KBM-7 (cell line): Measurements from ENCODE around the gene ARHGEF16.

ENCODE experiments used
- DNase-seq: peaks from one replicate; pipeline ENCODE4 v3.0.0-alpha.2; 2015
- in situ Hi-C: fragments of 300-500 bp; cut with MboI; formaldehyde crosslinking; loops from 2 replicates; pipeline ENCODE4 v1.14.3; 2020; ENCODE audit warnings: low sequenced_read_pairs, low pct_unique_long_range_greater_than_20kb, mixed read lengths

ARHGEF16 gene

DNA sequence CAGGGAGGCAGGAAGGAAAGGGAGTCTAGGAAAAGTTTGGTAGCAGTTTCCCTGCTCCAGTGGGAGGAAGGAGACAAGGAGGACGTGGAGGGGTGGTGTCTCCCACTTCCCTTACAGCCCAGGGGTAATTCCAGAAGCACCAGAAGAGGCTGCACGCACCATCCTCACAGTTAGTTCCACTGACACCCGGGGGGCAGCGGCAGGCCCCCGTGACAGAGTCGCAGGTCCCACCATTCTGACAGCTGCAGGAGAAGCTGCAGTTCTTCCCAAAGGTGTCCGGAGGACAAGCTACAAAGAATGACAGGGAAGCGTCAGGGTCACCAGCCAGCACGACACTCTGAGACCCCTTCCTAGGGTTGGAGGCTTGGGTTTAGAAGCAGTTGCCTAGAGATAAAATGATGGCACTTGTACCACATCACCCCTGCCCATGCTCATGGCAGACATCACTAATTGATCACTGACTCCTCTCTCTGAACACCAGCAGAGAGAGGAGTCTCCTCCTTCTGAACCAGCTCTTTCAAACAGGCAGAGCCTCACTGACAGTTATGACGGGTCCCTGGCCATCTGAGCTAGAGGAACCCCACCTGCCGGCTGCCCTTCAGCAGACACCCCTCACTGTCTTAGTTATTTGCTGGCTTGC, 53.3 kb downstream of the ARHGEF16 start:
- in situ Hi-C loops = no loop called here
- no peak for DNase-seq

DNA sequence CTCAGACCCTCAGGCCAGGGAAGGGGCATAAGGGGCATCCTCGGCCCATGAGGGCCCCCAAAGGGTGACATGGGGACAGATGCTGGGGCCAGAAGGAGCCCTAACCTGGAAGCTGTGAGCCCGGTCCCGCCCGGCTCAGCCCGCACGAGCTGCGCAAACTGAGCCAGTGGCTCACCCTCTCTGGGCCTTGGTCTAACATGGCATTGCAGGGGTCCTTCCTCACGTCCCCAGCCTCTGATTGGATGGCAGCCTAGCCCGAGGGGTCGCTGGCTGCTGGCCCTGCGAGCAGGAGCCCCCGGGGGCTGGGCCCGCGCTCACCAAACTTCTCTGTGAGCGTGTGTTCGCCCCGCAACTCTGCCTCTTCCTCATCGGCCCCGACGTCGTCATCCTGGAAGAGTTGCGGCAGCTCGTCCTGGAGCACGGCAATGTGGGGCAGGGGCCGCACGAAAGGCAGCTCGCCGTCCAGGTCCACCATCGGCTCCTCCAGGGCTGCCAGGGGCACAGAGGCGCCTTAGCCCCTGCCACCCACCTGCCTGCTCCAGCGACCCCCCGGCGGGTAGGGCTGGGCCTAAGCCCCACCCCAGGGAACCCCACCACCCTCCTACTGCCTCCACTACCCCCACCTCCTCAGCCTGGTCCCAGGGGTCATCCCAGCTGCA, 54.4 kb downstream of the ARHGEF16 start:
- DNase-seq = no peak
- in situ Hi-C loops = no loop called here

DNA sequence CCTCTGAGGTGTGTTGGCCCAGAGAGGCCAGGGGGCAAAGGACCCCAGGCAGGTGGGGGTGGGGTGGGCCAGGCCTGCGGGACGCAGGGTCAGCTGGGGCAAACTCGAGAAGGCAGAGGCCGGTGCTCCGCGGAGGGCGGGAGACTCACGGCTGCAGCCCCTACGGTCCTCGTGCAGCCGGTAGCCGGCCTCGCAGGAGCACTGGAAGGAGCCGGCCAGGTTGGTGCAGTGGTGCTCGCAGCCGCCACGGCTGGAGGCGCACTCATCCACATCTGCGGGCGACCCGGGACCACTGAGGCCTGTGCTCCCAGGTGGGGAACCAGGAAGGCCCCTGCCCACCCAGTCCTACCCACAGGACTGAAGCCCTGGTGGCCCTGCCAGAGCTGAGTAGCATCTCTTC, 55.3 kb downstream of the ARHGEF16 start:
- no peak for DNase-seq
- in situ Hi-C loops = no loop called here

- in situ Hi-C loops = no loop called here
- no peak for DNase-seq
Measured at GRCh38 chr1:3510136-3510955, 55.9 kb downstream of the ARHGEF16 start.

- DNase-seq = no peak
- in situ Hi-C loops = no loop called here
Measured at GRCh38 chr1:3510956-3511250, 56.4 kb downstream of the ARHGEF16 start.

GRCh38 chr1:3511306-3511705, 56.8 kb downstream of the ARHGEF16 start:
- in situ Hi-C loops = no loop called here
- no peak for DNase-seq

DNA sequence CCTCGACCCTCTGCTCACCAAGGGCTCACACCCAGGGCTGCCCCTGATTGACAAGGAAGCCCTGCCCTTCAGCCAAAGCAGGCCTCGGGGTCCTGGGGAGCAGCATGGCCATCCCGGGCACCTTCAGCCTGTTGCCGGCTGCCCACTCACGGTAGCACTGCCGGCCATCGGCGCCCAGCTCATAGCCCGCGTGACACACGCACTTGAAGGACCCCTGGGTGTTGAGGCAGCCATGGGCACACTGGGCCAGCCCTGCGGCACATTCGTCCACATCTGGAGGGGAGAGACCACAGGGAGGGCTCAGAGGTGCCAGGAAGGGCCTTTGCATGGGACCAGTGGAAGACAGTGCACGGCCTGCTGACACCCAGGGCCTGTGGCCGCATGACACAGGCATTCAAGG, 57.4 kb downstream of the ARHGEF16 start:
- in situ Hi-C loops = no loop called here
- DNase-seq = no peak

- DNase-seq = no peak
- in situ Hi-C loops = no loop called here
Measured at GRCh38 chr1:3514404-3514803, 59.9 kb downstream of the ARHGEF16 start.

DNA sequence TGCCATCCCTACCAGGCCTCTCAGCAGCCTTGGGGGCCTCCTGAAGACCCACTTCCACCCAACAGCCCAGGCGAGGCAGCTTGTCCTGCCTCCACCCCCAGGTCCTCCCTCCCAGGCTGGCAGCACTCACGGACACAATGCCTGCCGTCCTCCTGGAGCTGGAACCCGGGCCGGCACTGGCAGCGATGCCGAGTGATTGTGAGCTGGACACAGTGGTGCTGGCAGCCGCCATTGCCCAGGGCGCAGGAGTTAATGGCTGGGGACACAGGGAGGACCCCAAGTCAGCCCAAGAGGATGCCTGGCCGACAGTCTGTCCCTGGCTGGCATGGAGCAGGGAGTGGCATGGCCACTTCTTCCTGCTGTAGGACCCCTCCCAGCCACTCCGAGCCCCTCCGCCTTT, 60.8 kb downstream of the ARHGEF16 start:
- in situ Hi-C loops = no loop called here
- no peak for DNase-seq

- DNase-seq = peak; percentile 68
- in situ Hi-C loops = no loop called here
Measured at GRCh38 chr1:3515774-3516480, 61.5 kb downstream of the ARHGEF16 start.

GRCh38 chr1:3516481-3516869, 62.0 kb downstream of the ARHGEF16 start:
- in situ Hi-C loops = no loop called here
- DNase-seq = no peak

GRCh38 chr1:3516911-3517675, 62.6 kb downstream of the ARHGEF16 start:
- in situ Hi-C loops = no loop called here
- DNase-seq = no peak

GRCh38 chr1:3518256-3518655, 63.8 kb downstream of the ARHGEF16 start:
- peak; percentile 23 for DNase-seq
- in situ Hi-C loops = no loop called here

GRCh38 chr1:3518756-3519155, 64.3 kb downstream of the ARHGEF16 start:
- DNase-seq = no peak
- in situ Hi-C loops = no loop called here

GRCh38 chr1:3519301-3519885, 64.9 kb downstream of the ARHGEF16 start:
- DNase-seq = no peak
- in situ Hi-C loops = no loop called here

- DNase-seq = no peak
- in situ Hi-C loops = no loop called here
Measured at GRCh38 chr1:3520419-3521378, 66.2 kb downstream of the ARHGEF16 start.

- DNase-seq = no peak
- in situ Hi-C loops = no loop called here
Measured at GRCh38 chr1:3521426-3521825, 67.0 kb downstream of the ARHGEF16 start.

GRCh38 chr1:3522112-3522511, 67.6 kb downstream of the ARHGEF16 start:
- DNase-seq = no peak
- in situ Hi-C loops = no loop called here
